ENCODE measurements around the gene OR5B3. TPM values are rescaled to one million over a fixed set of nuclear protein-coding genes. Genes with fewer than 3 reads are reported as not detected.

The OR5B3 gene
- total and polyA plus RNA-seq, 3 donors from 2014 or later: not detected

- DNase-seq: no peak
- TF ChIP-seq CTCF (IDR thresholded peaks at IDR 0.05) (no peak), POLR2A (IDR thresholded peaks at IDR 0.05) (no peak)
- 63 to 90% methylated on average over 2 of the region's 2 CpGs for WGBS, 2 donors
- H3K27ac ChIP-seq: no peak overlapping the region
- H3K36me3 ChIP-seq (ENCODE audit: low read depth, missing control alignments): no peaks in the 10 kb centered on the region
- H3K27me3 ChIP-seq: no peaks in the 10 kb centered on the region
- H3K9me3 ChIP-seq: no peaks in the 10 kb centered on the region
- H3K4me1 ChIP-seq: no peaks in the 10 kb centered on the region
- intact Hi-C loops (cut with DNase I; ENCODE audit: low total_unique reads): no loop called here
- H3K4me3 ChIP-seq: no peak overlapping the region
These were observed 11.1 kb downstream of the OR5B3 start for GRCh38 chr11:58395581-58395980.

GRCh38 chr11:58394195-58394594 lies 12.5 kb downstream of the OR5B3 start:
- Histone ChIP-seq H3K9me3 (no peaks in the 10 kb centered on the region), H3K36me3 (ENCODE audit: low read depth, missing control alignments) (no peaks in the 10 kb centered on the region), H3K27me3 (no peaks in the 10 kb centered on the region), H3K4me3 (no peak overlapping the region), H3K4me1 (no peaks in the 10 kb centered on the region), H3K27ac (no peak overlapping the region)
- intact Hi-C loops (cut with DNase I; ENCODE audit: low total_unique reads): no loop called here
- no peak for DNase-seq
- no peak for TF ChIP-seq POLR2A (IDR thresholded peaks at IDR 0.05)
- no peak for TF ChIP-seq CTCF (IDR thresholded peaks at IDR 0.05)

- Histone ChIP-seq H3K27me3 (no peaks in the 10 kb centered on the region), H3K27ac (no peak overlapping the region), H3K4me1 (no peaks in the 10 kb centered on the region), H3K4me3 (no peak overlapping the region), H3K9me3 (no peaks in the 10 kb centered on the region), H3K36me3 (ENCODE audit: low read depth, missing control alignments) (no peaks in the 10 kb centered on the region)
- WGBS, 2 donors: 59 to 63% methylated on average over 1 of the region's 1 CpG
- intact Hi-C loops (cut with DNase I; ENCODE audit: low total_unique reads): no loop called here
- DNase-seq: no peak
- TF ChIP-seq CTCF (IDR thresholded peaks at IDR 0.05): no peak
- TF ChIP-seq POLR2A (IDR thresholded peaks at IDR 0.05): no peak
These were observed 13.9 kb downstream of the OR5B3 start for GRCh38 chr11:58392746-58393145.

- intact Hi-C loops (cut with DNase I; ENCODE audit: low total_unique reads): no loop called here
- DNase-seq: no peak
- no peaks in the 10 kb centered on the region for H3K9me3 ChIP-seq
- no peaks in the 10 kb centered on the region for H3K27me3 ChIP-seq
- no peak overlapping the region for H3K4me3 ChIP-seq
- no peak for TF ChIP-seq POLR2A (IDR thresholded peaks at IDR 0.05)
- no peak for TF ChIP-seq CTCF (IDR thresholded peaks at IDR 0.05)
- no peaks in the 10 kb centered on the region for H3K4me1 ChIP-seq
- WGBS, 2 donors: 90 to 96% methylated on average over 1 of the region's 1 CpG
- H3K36me3 ChIP-seq (ENCODE audit: low read depth, missing control alignments): no peaks in the 10 kb centered on the region
- H3K27ac ChIP-seq: no peak overlapping the region
These were observed 14.8 kb downstream of the OR5B3 start for GRCh38 chr11:58391879-58392278.

- 84% methylated on average over 18 of the region's 18 CpGs; no CpG with 5 or more reads in 1 of the 2 donors for WGBS, 2 donors
- Histone ChIP-seq H3K4me1 (no peaks in the 10 kb centered on the region), H3K4me3 (no peak overlapping the region), H3K27me3 (no peaks in the 10 kb centered on the region), H3K36me3 (ENCODE audit: low read depth, missing control alignments) (no peaks in the 10 kb centered on the region), H3K27ac (no peak overlapping the region), H3K9me3 (no peaks in the 10 kb centered on the region)
- intact Hi-C loops (cut with DNase I; ENCODE audit: low total_unique reads): no loop called here
- no peak for DNase-seq
- TF ChIP-seq POLR2A (IDR thresholded peaks at IDR 0.05): no peak
- no peak for TF ChIP-seq CTCF (IDR thresholded peaks at IDR 0.05)
These were observed 16.1 kb downstream of the OR5B3 start for GRCh38 chr11:58390551-58391063.
